ENCODE measurements around the gene PTPRF. TPM values are rescaled to one million over a fixed set of nuclear protein-coding genes. Genes with fewer than 3 reads are reported as not detected.

Gene PTPRF
- total and polyA plus RNA-seq, 4 donors = 40.0 to 160 (median 92.1) TPM

DNA sequence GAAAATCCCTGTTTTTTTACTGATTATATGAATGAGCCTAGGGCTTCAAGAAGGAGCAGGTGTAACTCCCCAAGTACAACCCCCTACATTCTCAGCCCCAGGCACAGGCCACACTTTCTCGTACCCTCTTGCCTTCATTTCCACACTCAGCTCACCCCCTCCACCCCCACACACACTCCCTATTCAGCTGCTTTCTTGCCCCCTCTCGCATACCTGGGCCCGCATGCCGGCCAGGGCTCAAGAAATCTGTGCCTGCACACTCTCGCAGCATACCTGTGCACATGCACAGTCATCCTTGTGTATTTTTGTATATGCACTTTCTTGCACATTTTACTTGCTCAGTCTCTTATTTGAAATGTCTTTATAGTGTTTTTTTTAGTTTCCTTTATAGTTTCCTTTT, 2.0 kb downstream of the PTPRF start:
- Histone ChIP-seq H3K27ac (ENCODE audit: low read depth in 1 of 2, low read length in 1 of 2) (peak overlapping the region in 1 of 2 donors; percentile 35), H3K9me3 (ENCODE audit: control insufficient read depth in 4 of 4, insufficient read depth in 3 of 4, low read length in 3 of 4) (no peaks in the 10 kb centered on the region), H3K9ac (ENCODE audit: insufficient read depth in 1 of 2, low read length in 2 of 2) (peak overlapping the region in 1 of 2 donors; percentile 13), H3K4me1 (ENCODE audit: control insufficient read depth in 5 of 5, insufficient read depth in 5 of 5, low read length in 5 of 5) (peaks cover 0 to 29% (median 5%) of the 10 kb centered on the region in 5 donors), H3K4me3 (no peak overlapping the region), H3K36me3 (ENCODE audit: control insufficient read depth in 4 of 4, insufficient read depth in 4 of 4, low read length in 4 of 4) (no peaks in the 10 kb centered on the region), H3K27me3 (ENCODE audit: control insufficient read depth in 3 of 3, insufficient read depth in 3 of 3, low read length in 2 of 3) (no peaks in the 10 kb centered on the region)
- TF ChIP-seq, protein P1, sequence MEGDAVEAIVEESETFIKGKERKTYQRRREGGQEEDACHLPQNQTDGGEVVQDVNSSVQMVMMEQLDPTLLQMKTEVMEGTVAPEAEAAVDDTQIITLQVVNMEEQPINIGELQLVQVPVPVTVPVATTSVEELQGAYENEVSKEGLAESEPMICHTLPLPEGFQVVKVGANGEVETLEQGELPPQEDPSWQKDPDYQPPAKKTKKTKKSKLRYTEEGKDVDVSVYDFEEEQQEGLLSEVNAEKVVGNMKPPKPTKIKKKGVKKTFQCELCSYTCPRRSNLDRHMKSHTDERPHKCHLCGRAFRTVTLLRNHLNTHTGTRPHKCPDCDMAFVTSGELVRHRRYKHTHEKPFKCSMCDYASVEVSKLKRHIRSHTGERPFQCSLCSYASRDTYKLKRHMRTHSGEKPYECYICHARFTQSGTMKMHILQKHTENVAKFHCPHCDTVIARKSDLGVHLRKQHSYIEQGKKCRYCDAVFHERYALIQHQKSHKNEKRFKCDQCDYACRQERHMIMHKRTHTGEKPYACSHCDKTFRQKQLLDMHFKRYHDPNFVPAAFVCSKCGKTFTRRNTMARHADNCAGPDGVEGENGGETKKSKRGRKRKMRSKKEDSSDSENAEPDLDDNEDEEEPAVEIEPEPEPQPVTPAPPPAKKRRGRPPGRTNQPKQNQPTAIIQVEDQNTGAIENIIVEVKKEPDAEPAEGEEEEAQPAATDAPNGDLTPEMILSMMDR (IDR thresholded peaks at IDR 0.05; ENCODE audit: control extremely low read depth, extremely low read depth) = no peak
- ATAC-seq (ENCODE audit: insufficient read depth, low FRiP score) = no peak
- WGBS, 2 donors = 68 to 87% methylated on average over 5 of the region's 5 CpGs
- DNase-seq = no peak

DNA sequence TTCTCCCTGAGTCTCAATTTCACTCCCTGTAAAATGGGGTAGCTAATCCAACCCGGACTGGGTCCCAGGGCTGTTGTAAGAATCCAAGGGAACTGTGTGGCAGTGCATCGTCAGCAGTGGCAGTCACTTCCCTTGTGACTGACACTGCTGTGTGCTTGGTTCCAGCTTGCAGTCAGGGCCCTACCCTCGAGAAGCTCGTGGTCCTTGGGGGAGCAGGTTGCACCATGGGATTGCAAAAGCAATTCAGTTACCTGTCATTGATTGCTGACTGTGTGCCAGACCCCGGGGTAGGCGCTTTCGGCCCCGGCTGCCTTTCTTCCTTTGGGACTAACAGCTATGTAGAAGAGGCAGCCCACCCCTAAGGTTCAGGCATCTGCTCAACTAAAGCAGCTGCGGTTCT, 2.9 kb downstream of the PTPRF start:
- no peak overlapping the region for H3K9ac ChIP-seq (ENCODE audit: insufficient read depth in 1 of 2, low read length in 2 of 2)
- no peaks in the 10 kb centered on the region for H3K27me3 ChIP-seq (ENCODE audit: control insufficient read depth in 3 of 3, insufficient read depth in 3 of 3, low read length in 2 of 3)
- peaks cover 0 to 29% (median 7%) of the 10 kb centered on the region in 5 donors for H3K4me1 ChIP-seq (ENCODE audit: control insufficient read depth in 5 of 5, insufficient read depth in 5 of 5, low read length in 5 of 5)
- 68 to 69% methylated on average over 9 of the region's 9 CpGs for WGBS, 2 donors
- H3K4me3 ChIP-seq = no peak overlapping the region
- DNase-seq (peak in 1 of 3 donors; percentile 4), ATAC-seq (ENCODE audit: insufficient read depth, low FRiP score) (no peak)
- TF ChIP-seq, protein P1 (IDR thresholded peaks at IDR 0.05; ENCODE audit: control extremely low read depth, extremely low read depth) = no peak
- H3K27ac ChIP-seq (ENCODE audit: low read depth in 1 of 2, low read length in 1 of 2) = peak overlapping the region in 1 of 2 donors; percentile 32
- H3K9me3 ChIP-seq (ENCODE audit: control insufficient read depth in 4 of 4, insufficient read depth in 3 of 4, low read length in 3 of 4) = no peaks in the 10 kb centered on the region
- H3K36me3 ChIP-seq (ENCODE audit: control insufficient read depth in 4 of 4, insufficient read depth in 4 of 4, low read length in 4 of 4) = no peaks in the 10 kb centered on the region

DNA sequence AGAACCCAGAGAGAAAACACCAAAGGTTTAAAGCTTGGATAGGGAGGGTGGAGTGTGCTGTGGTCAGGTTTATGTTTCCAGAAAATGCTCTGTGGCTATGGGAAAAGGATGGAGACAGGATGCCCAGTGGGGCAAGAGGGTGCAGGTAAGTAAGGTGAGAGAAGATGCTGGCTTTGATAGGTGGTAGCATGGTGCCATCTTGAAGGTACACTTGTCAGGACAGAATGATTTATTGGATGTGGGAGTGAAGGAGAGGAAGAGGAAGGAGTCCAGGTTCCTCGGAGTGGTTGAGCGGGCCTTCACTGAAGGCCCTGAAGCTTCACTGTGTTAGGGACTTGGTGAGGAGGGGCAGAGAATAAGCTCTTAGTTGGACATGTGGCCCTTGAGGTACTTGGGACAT, 3.6 kb downstream of the PTPRF start:
- H3K27ac ChIP-seq (ENCODE audit: low read depth in 1 of 2, low read length in 1 of 2) = no peak overlapping the region
- 63 to 81% methylated on average over 2 of the region's 2 CpGs for WGBS, 2 donors
- ATAC-seq (ENCODE audit: insufficient read depth, low FRiP score) (no peak), DNase-seq (no peak)
- H3K27me3 ChIP-seq (ENCODE audit: control insufficient read depth in 3 of 3, insufficient read depth in 3 of 3, low read length in 2 of 3) = no peaks in the 10 kb centered on the region
- H3K9ac ChIP-seq (ENCODE audit: insufficient read depth in 1 of 2, low read length in 2 of 2) = no peak overlapping the region
- H3K9me3 ChIP-seq (ENCODE audit: control insufficient read depth in 4 of 4, insufficient read depth in 3 of 4, low read length in 3 of 4) = no peaks in the 10 kb centered on the region
- H3K36me3 ChIP-seq (ENCODE audit: control insufficient read depth in 4 of 4, insufficient read depth in 4 of 4, low read length in 4 of 4) = no peaks in the 10 kb centered on the region
- H3K4me3 ChIP-seq = no peak overlapping the region
- TF ChIP-seq, protein P1 (IDR thresholded peaks at IDR 0.05; ENCODE audit: control extremely low read depth, extremely low read depth) = no peak
- H3K4me1 ChIP-seq (ENCODE audit: control insufficient read depth in 5 of 5, insufficient read depth in 5 of 5, low read length in 5 of 5) = peaks cover 0 to 29% (median 7%) of the 10 kb centered on the region in 5 donors
